ENCODE measurements around the gene GPD1L. TPM values are rescaled to one million over a fixed set of nuclear protein-coding genes. Genes with fewer than 3 reads are reported as not detected.
A peak's percentile ranks its signal among the peaks of the same experiment; 100 is the strongest.

GPD1L gene
- total and polyA plus RNA-seq, 2 of the 13 experiments (the other 11 are each of a cell fraction or from before 2014, with no cell fraction given): 4.9 to 13.7 TPM

- no peak for TF ChIP-seq SSRP1 (CRISPR knock-in tag; IDR thresholded peaks at IDR 0.05)
- no peak; the same call in 2 of the 3 replicates for TF ChIP-seq MXI1 (IDR thresholded peaks at IDR 0.05; ENCODE audit: borderline replicate concordance, low read depth, low read length)
- TF ChIP-seq SIX1 (CRISPR knock-in tag; IDR thresholded peaks at IDR 0.05; ENCODE audit: borderline replicate concordance): no peak
- TF ChIP-seq TBP (CRISPR knock-in tag; IDR thresholded peaks at IDR 0.05): no peak
- peak; percentile 97 for TF ChIP-seq HDAC1 (CRISPR knock-in tag; IDR thresholded peaks at IDR 0.05)
- TF ChIP-seq CHD2 (IDR thresholded peaks at IDR 0.05; ENCODE audit: low read depth, low read length): no peak
- TF ChIP-seq, protein P1, sequence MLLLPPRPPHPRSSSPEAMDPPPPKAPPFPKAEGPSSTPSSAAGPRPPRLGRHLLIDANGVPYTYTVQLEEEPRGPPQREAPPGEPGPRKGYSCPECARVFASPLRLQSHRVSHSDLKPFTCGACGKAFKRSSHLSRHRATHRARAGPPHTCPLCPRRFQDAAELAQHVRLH (CRISPR knock-in tag; IDR thresholded peaks at IDR 0.05; ENCODE audit: borderline replicate concordance, low read depth): peak; percentile 97
- no peak for TF ChIP-seq ZNF512B (CRISPR knock-in tag; IDR thresholded peaks at IDR 0.05; ENCODE audit: borderline replicate concordance)
- no peak for TF ChIP-seq ZNF841 (CRISPR knock-in tag; IDR thresholded peaks at IDR 0.05; ENCODE audit: borderline replicate concordance)
- TF ChIP-seq ZNF432 (CRISPR knock-in tag; IDR thresholded peaks at IDR 0.05; ENCODE audit: borderline replicate concordance): no peak
- TF ChIP-seq ZSCAN29 (CRISPR knock-in tag; conservative IDR thresholded peaks at IDR 0.05): peak; percentile 84; the same call in 1 of the 2 replicates
- TF ChIP-seq ZNF484 (CRISPR knock-in tag; IDR thresholded peaks at IDR 0.05; ENCODE audit: borderline replicate concordance, low read depth): no peak
- TF ChIP-seq ZNF660 (CRISPR knock-in tag; IDR thresholded peaks at IDR 0.05; ENCODE audit: borderline replicate concordance, low read depth): no peak
- TF ChIP-seq, protein P2, sequence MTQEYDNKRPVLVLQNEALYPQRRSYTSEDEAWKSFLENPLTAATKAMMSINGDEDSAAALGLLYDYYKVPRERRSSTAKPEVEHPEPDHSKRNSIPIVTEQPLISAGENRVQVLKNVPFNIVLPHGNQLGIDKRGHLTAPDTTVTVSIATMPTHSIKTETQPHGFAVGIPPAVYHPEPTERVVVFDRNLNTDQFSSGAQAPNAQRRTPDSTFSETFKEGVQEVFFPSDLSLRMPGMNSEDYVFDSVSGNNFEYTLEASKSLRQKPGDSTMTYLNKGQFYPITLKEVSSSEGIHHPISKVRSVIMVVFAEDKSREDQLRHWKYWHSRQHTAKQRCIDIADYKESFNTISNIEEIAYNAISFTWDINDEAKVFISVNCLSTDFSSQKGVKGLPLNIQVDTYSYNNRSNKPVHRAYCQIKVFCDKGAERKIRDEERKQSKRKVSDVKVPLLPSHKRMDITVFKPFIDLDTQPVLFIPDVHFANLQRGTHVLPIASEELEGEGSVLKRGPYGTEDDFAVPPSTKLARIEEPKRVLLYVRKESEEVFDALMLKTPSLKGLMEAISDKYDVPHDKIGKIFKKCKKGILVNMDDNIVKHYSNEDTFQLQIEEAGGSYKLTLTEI (CRISPR knock-in tag; conservative IDR thresholded peaks at IDR 0.05): no peak
- no peak for TF ChIP-seq FOXO4 (CRISPR knock-in tag; conservative IDR thresholded peaks at IDR 0.05)
- TF ChIP-seq RORA (CRISPR knock-in tag; IDR thresholded peaks at IDR 0.05): no peak
- TF ChIP-seq ZKSCAN1 (IDR thresholded peaks at IDR 0.05; ENCODE audit: low read length): peak; percentile 53; the same call in 1 of the 2 replicates
- TF ChIP-seq TOPORS (CRISPR knock-in tag; IDR thresholded peaks at IDR 0.05): no peak
- no peak for TF ChIP-seq ZNF367 (CRISPR knock-in tag; IDR thresholded peaks at IDR 0.05; ENCODE audit: borderline replicate concordance)
- TF ChIP-seq, protein P3, sequence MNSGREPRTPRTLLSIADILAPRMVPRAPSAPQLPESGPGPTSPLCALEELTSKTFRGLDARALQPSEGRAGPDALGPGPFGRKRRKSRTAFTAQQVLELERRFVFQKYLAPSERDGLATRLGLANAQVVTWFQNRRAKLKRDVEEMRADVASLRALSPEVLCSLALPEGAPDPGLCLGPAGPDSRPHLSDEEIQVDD (CRISPR knock-in tag; IDR thresholded peaks at IDR 0.05; ENCODE audit: borderline replicate concordance): no peak
- TF ChIP-seq, protein P4, sequence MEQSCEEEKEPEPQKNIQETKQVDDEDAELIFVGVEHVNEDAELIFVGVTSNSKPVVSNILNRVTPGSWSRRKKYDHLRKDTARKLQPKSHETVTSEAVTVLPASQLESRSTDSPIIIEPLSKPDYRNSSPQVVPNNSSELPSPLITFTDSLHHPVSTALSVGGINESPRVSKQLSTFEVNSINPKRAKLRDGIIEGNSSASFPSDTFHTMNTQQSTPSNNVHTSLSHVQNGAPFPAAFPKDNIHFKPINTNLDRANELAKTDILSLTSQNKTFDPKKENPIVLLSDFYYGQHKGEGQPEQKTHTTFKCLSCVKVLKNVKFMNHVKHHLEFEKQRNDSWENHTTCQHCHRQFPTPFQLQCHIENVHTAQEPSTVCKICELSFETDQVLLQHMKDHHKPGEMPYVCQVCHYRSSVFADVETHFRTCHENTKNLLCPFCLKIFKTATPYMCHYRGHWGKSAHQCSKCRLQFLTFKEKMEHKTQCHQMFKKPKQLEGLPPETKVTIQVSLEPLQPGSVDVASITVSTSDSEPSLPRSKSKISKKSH (CRISPR knock-in tag; IDR thresholded peaks at IDR 0.05; ENCODE audit: borderline replicate concordance): no peak
- peak; percentile 86 for TF ChIP-seq ZNF644 (CRISPR knock-in tag; IDR thresholded peaks at IDR 0.05; ENCODE audit: low read depth)
These were observed 109.9 kb downstream of the GPD1L start (continued) for GRCh38 chr3:32216172-32216783.
